T-helper 2 cell (primary cell): ENCODE measurements around the gene CDK6.
"Not testable (repeated sequence)": the region's sequence is repeated elsewhere in the genome, so short reads cannot be mapped to it uniquely, and the experiment has no call there.

Source experiments
- DNase-seq, 5 experiments: peaks; one replicate each; pipeline versions ENCODE4 v3.0.0 to v3.0.0-alpha.2; 2012 to 2022
- total RNA-seq, 2 donors: gene quantifications; one replicate each; lab custom pipeline; 2026; lab: John Stamatoyannopoulos, UW

Gene CDK6
- 80.1 to 101 reads per million in 2 donors for total RNA-seq

DNA sequence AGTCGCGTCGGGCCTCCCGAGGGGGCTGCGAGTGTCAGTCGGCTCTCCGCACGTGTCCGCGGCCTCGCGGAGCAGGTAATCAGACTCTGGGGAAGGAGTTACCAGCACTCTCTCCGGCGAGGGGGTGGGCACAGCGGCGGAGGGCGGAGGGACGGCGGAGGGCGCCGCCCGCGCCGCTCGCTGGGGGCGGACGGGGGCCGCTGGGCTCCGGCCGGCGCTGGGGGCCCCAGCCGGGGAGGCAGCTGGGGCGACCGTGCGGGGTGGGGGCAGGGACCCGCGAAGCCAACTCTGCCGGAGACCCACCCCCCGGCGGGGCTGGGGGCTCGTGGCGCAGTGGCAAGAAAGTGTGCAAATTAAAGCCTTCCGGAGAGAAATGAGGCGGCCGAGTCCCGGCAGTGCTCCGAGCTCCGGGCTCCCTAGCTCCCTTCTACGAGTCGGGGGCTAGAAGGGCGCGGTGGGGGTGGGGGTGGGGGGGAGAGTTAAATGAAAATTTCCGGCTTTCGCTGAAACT lies at the start of gene CDK6:
TSS of gene CDK6 (minus strand) at position 85 of the 511 bp plus-strand sequence. CDS start 3,250 bp downstream, outside the sequence.
- peak; percentile 21 to 85 (median 51) for DNase-seq

DNA sequence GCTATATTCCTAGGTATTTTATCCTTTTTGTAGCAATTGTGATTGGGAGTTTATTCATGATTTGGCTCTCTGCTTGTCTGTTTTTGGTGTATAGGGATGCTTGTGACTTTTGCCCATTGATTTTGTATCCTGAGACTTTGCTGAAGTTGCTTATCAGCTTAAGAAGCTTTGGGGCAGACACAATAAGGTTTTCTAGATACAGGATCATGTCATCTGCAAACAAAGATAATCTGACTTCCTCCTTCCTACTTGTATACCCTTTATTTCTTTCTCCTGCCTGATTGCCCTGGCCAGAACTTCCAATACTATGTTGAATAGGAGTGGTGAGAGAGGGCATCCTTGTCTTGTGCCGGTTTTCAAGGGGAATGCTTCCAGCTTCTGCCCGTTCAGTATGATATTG lies 49.7 kb upstream of the CDK6 start:
- not testable (repeated sequence) for DNase-seq

- no peak for DNase-seq
Measured at GRCh38 chr7:92884218-92884617, 47.8 kb upstream of the CDK6 start.

- DNase-seq = no peak
Measured at GRCh38 chr7:92882760-92883159, 46.4 kb upstream of the CDK6 start.

- peak in 1 of 5 experiments; percentile 66 for DNase-seq
Measured at GRCh38 chr7:92881091-92881485, 44.7 kb upstream of the CDK6 start.

- peak in 1 of 5 experiments; percentile 21 for DNase-seq
Measured at GRCh38 chr7:92880212-92881090, 44.1 kb upstream of the CDK6 start.

GRCh38 chr7:92877367-92877766 lies 41.0 kb upstream of the CDK6 start:
- no peak for DNase-seq

GRCh38 chr7:92876836-92877235 lies 40.5 kb upstream of the CDK6 start:
- no peak for DNase-seq

- DNase-seq = no peak
Measured at GRCh38 chr7:92875719-92876118, 39.3 kb upstream of the CDK6 start.

DNA sequence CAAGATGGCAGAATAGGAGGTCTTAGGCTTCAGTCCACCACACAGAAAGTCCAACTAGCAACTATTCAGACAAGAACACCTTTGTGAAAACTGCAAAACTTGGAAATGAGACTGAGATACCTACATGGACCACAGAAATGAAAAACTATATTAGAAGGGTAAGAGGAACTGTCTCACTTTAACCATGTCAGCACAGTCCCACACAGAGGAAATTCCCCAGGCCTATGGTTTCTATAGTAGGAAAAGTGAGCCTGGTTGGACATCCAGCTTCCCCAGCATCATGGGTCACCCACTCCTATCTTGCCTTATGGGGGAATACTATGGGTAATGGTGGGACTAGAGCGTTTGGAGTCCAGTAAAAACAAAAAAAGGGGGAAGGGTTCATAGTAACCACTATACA lies 38.8 kb upstream of the CDK6 start:
- DNase-seq = no peak

- no peak for DNase-seq
Measured at GRCh38 chr7:92874567-92874966, 38.2 kb upstream of the CDK6 start.

- DNase-seq = no peak
Measured at GRCh38 chr7:92873776-92874175, 37.4 kb upstream of the CDK6 start.

- no peak for DNase-seq
Measured at GRCh38 chr7:92872701-92873100, 36.3 kb upstream of the CDK6 start.

DNA sequence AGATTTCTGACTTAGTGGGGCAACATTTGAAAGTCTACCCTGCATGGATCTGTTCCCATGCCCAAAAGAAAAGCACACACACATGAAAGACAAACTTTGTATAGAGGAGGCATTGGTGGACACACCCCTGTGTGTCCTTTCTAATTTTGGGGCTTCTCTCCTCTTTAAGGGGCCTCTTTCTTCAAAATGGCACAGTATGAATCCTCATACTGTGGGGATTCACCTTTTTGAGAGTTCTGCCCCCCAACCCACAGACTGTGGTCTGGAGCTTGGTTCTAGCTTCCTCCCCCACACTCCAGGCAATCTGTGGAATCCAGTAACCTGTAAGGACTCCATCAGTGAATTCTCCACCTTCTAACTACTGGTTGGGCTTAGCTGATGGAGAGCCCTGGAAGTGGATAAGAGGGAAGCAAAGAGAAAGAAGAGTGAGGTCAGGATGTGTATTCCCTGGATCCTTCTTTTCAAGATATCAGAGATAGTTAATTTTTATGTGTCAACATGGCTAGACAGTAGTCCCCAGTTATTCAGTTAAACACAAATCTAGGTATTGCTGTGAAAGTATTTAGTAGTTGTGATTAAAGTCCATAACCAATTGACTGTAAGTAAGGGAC lies 32.4 kb upstream of the CDK6 start:
- no peak for DNase-seq

DNA sequence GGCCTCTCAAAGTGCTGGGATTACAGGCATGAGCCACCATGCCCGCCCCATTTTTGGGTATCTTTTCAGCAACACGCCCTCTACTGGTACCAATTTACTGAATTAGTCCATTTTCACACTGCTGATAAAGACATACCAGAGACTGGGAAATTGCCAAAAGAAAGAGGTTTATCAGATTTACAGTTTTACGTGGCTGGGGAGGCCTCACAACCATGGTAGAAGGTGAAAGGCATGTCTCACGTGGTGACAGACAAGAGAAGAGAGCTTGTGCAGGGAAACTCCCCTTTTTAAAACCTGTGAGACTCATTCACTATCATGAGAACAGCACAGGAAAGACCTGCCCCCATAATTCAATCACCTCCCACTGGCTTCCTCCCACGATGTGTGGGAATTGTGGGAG lies 27.8 kb upstream of the CDK6 start:
- DNase-seq = peak in 2 of 5 experiments; percentile 10 to 40

- no peak for DNase-seq
Measured at GRCh38 chr7:92856436-92856835, 20.1 kb upstream of the CDK6 start.

DNA sequence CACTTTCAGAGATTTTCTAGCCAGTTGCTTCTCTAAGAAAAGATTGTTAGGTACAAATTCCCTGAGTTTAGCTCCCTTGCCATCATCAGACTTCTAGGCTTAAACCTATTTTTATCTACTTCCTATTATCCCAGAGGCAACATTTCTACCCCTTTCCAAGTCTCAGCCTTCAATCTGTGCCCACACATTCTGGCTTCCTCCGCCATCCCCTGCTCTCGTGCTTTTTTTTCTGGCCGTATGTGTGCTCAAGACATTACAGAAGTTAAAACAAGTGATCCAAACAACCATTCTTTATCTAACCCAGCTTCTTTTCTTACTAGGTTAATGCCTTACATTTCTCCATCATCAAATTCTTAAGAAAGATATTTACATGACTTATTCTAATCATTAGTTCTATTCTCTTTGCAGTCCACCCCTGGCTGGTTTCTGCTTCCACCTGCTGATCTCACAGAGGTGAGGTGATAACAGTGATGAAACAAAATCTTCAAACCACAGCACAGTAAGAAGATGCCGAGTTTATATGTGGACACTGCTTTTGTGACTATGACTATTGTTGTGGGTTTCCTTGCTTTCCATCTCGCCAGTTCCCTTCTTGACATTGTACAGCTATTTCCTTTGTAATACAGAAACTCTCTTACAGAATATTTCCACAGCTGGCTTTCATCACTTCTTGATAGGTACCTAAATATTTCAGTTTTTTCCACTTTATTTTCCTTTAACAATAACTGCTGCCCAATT lies 18.3 kb upstream of the CDK6 start:
- DNase-seq = peak in 1 of 5 experiments; percentile 76

- no peak for DNase-seq
Measured at GRCh38 chr7:92851732-92852131, 15.4 kb upstream of the CDK6 start.

- DNase-seq = no peak
Measured at GRCh38 chr7:92850516-92850915, 14.1 kb upstream of the CDK6 start.

DNA sequence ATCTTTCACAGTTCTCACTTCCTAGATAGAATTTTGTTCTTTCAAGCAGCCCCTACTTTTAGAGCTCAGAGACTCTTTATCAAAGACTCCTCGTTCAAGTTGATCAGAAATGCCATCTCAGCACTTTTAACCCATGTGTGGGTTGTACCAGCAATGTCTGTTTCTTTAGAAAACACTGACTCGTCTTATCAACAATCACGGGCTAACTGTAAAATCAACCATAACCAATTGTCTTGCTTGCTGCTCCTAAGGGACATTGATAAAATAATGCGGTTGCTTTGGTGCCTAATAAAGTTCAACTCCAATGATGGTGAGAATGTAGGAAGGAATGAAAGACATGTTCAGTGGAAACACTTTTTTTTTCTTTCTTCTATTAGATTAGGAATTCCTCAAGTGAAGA lies 12.9 kb upstream of the CDK6 start:
- peak in 1 of 5 experiments; percentile 72 for DNase-seq

- DNase-seq = no peak
Measured at GRCh38 chr7:92848851-92849250, 12.5 kb upstream of the CDK6 start.

DNA sequence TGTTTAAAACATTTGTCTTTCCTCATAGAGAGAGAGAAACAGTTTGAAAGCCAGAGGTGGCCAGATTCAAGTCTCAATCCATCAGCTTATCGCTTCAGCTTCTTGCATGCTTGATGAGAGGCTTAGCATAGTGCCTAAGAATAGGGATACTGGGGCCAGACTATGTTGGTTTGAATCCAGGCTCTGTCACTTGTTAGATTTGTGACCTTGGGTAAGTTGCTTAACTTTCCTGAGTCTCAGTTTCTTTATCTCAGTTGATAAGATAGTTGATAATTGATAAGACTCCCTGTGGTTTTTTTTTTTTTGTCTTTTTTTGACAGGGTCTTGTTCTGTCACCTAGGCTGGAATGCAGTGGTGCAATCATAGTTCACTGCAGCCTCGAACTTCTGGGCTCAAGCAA lies 12.1 kb upstream of the CDK6 start:
- DNase-seq = peak in 1 of 5 experiments; percentile 47

- DNase-seq = peak in 1 of 5 experiments; percentile 83
Measured at GRCh38 chr7:92847305-92847704, 10.9 kb upstream of the CDK6 start.
